PC-3 (cell line): Measurements from ENCODE around the gene PACSIN1.

Source experiments
- CTCF ChIP-seq: fragments of 300-600 bp; sonication (generic); conservative IDR thresholded peaks from 2 replicates; pipeline ENCODE4 v1.5.1; 2017; ENCODE audit warnings: antibody characterized with exemption, low read depth, mild to moderate bottlenecking, low read length
- EZH2phosphoT487 ChIP-seq: fragments of 300-600 bp; sonication (generic); IDR thresholded peaks from 2 replicates; pipeline ENCODE4 v1.6.1; 2018; ENCODE audit warnings: mild to moderate bottlenecking, antibody characterized with exemption, low read length, borderline replicate concordance

DNA sequence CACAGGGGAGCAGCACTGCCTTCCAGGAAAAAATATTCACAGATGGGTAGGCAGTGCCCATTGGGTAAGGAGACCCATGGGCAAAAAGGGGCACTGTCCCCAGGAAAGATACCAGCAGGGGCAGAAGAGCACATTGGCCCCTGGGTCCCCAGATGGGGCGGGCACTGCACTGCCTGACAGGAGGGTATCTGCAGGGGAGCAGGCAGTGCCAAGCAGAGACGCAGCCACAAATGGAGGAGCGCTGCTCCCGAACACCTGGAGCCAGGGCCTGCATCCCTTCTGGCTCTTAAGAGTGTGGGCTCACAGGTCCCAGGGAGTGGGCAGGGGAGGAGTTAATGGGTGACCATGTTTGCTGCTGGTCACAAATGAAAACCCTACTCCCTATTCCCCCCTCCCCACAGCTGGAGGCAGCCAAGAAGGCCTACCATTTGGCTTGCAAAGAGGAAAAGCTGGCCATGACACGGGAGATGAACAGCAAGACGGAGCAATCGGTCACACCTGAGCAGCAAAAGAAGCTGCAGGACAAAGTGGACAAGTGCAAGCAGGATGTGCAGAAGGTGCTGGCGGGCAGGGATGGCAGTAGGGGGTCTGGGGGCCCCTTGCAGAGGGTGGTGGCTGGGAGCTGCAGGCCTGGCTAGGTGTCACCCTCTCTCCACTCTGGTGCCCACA, 63.3 kb downstream of the PACSIN1 start:
- TF ChIP-seq CTCF (no peak), EZH2phosphoT487 (no peak)
